Activated gamma-delta T cell treated with Interleukin-2 at 50 U/mL for 16 hours (primary cell): ENCODE data around the gene PALLD.
"Not testable (repeated sequence)": the region's sequence is repeated elsewhere in the genome, so short reads cannot be mapped to it uniquely, and the experiment has no call there.

ENCODE experiments used
- DNase-seq: peaks from one replicate; pipeline ENCODE4 v3.0.0-alpha.2; 2020

The PALLD gene

GRCh38 chr4:168925789-168926490 lies 429.1 kb downstream of the PALLD start:
- DNase-seq, result no peak

- no peak for DNase-seq
These were observed 431.5 kb downstream of the PALLD start for GRCh38 chr4:168928346-168928745.

GRCh38 chr4:168928875-168929274 lies 432.0 kb downstream of the PALLD start:
- no peak for DNase-seq

GRCh38 chr4:168930413-168931196 lies 433.8 kb downstream of the PALLD start:
- DNase-seq, result no peak

GRCh38 chr4:168931215-168931650 lies 434.4 kb downstream of the PALLD start:
- DNase-seq, result no peak

GRCh38 chr4:168932138-168932537 lies 435.3 kb downstream of the PALLD start:
- no peak for DNase-seq

GRCh38 chr4:168933423-168933822 lies 436.6 kb downstream of the PALLD start:
- DNase-seq, result no peak

GRCh38 chr4:168937473-168937872 lies 440.6 kb downstream of the PALLD start:
- DNase-seq, result not testable (repeated sequence)

- DNase-seq, result no peak
These were observed 446.1 kb downstream of the PALLD start for GRCh38 chr4:168942985-168943384.

GRCh38 chr4:168945291-168945690 lies 448.4 kb downstream of the PALLD start:
- DNase-seq, result no peak

GRCh38 chr4:168952821-168953246 lies 456.0 kb downstream of the PALLD start:
- DNase-seq, result not testable (repeated sequence)

GRCh38 chr4:168955674-168956073 lies 458.8 kb downstream of the PALLD start:
- DNase-seq, result no peak

- DNase-seq, result no peak
These were observed 463.9 kb downstream of the PALLD start for GRCh38 chr4:168960716-168961115.

GRCh38 chr4:168972596-168972995 lies 475.7 kb downstream of the PALLD start:
- DNase-seq, result no peak
